Transverse colon (tissue), 1 donor: Measurements from ENCODE around the gene SLFN12L.

Experiments
- EP300 ChIP-seq: sonication (generic); formaldehyde crosslinking; IDR thresholded peaks from one replicate; pipeline ENCODE4 v1.6.1; 2017; ENCODE audit warnings: antibody characterized with exemption, low read depth
- POLR2A ChIP-seq: fragments of 450-650 bp; IDR thresholded peaks from one replicate; pipeline ENCODE4 v1.6.1; 2016; ENCODE audit warnings: antibody characterized with exemption, mild to moderate bottlenecking, moderate library complexity

GRCh38 chr17:35521150-35521549, 16.3 kb downstream of the SLFN12L start:
- no peak for TF ChIP-seq EP300
- TF ChIP-seq POLR2A, result no peak
